Measurements from ENCODE around the gene SIDT2. TPM values are rescaled to one million over a fixed set of nuclear protein-coding genes. Genes with fewer than 3 reads are reported as not detected.
A peak's percentile ranks its signal among the peaks of the same experiment; 100 is the strongest.

SIDT2 gene
- total RNA-seq, 1 donor from 2014 or later: 23.6 TPM

- H3K36me3 Mint-ChIP-seq (ENCODE audit: unreplicated experiment): no peaks in the 10 kb centered on the region
- no peak for DNase-seq
- H3K27ac Mint-ChIP-seq (ENCODE audit: unreplicated experiment): peak overlapping the region; percentile 89
- no peaks in the 10 kb centered on the region for H3K9me3 Mint-ChIP-seq (ENCODE audit: unreplicated experiment)
- H3K4me1 Mint-ChIP-seq (ENCODE audit: low read depth, unreplicated experiment): peaks cover 12% of the 10 kb centered on the region
- peaks cover 5% of the 10 kb centered on the region for H3K27me3 Mint-ChIP-seq (ENCODE audit: unreplicated experiment)
- TF ChIP-seq, protein P1, sequence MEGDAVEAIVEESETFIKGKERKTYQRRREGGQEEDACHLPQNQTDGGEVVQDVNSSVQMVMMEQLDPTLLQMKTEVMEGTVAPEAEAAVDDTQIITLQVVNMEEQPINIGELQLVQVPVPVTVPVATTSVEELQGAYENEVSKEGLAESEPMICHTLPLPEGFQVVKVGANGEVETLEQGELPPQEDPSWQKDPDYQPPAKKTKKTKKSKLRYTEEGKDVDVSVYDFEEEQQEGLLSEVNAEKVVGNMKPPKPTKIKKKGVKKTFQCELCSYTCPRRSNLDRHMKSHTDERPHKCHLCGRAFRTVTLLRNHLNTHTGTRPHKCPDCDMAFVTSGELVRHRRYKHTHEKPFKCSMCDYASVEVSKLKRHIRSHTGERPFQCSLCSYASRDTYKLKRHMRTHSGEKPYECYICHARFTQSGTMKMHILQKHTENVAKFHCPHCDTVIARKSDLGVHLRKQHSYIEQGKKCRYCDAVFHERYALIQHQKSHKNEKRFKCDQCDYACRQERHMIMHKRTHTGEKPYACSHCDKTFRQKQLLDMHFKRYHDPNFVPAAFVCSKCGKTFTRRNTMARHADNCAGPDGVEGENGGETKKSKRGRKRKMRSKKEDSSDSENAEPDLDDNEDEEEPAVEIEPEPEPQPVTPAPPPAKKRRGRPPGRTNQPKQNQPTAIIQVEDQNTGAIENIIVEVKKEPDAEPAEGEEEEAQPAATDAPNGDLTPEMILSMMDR (IDR thresholded peaks at IDR 0.05; ENCODE audit: partially characterized antibody, unreplicated experiment): no peak
- peak overlapping the region; percentile 82 for H3K4me3 Mint-ChIP-seq (ENCODE audit: unreplicated experiment)
Measured at GRCh38 chr11:117177534-117178209, 871 bp upstream of the SIDT2 start.

GRCh38 chr11:117179048-117179999 is 781 bp downstream of the SIDT2 start:
- TF ChIP-seq, protein P1 (IDR thresholded peaks at IDR 0.05; ENCODE audit: partially characterized antibody, unreplicated experiment): no peak
- H3K4me3 Mint-ChIP-seq (ENCODE audit: unreplicated experiment): peak overlapping the region; percentile 93
- no peaks in the 10 kb centered on the region for H3K36me3 Mint-ChIP-seq (ENCODE audit: unreplicated experiment)
- peaks cover 12% of the 10 kb centered on the region for H3K4me1 Mint-ChIP-seq (ENCODE audit: low read depth, unreplicated experiment)
- DNase-seq: peak; percentile 51
- peaks cover 3% of the 10 kb centered on the region for H3K9me3 Mint-ChIP-seq (ENCODE audit: unreplicated experiment)
- H3K27ac Mint-ChIP-seq (ENCODE audit: unreplicated experiment): peak overlapping the region; percentile 77
- H3K27me3 Mint-ChIP-seq (ENCODE audit: unreplicated experiment): peaks cover 7% of the 10 kb centered on the region

- no peaks in the 10 kb centered on the region for H3K36me3 Mint-ChIP-seq (ENCODE audit: unreplicated experiment)
- TF ChIP-seq, protein P1 (IDR thresholded peaks at IDR 0.05; ENCODE audit: partially characterized antibody, unreplicated experiment): no peak
- H3K4me3 Mint-ChIP-seq (ENCODE audit: unreplicated experiment): peak overlapping the region; percentile 93
- H3K27ac Mint-ChIP-seq (ENCODE audit: unreplicated experiment): peak overlapping the region; percentile 33
- H3K27me3 Mint-ChIP-seq (ENCODE audit: unreplicated experiment): peaks cover 7% of the 10 kb centered on the region
- H3K9me3 Mint-ChIP-seq (ENCODE audit: unreplicated experiment): peaks cover 3% of the 10 kb centered on the region
- DNase-seq: no peak
- peaks cover 12% of the 10 kb centered on the region for H3K4me1 Mint-ChIP-seq (ENCODE audit: low read depth, unreplicated experiment)
Measured at GRCh38 chr11:117180020-117180419, 1.5 kb downstream of the SIDT2 start.

- Mint-ChIP-seq H3K27ac (ENCODE audit: unreplicated experiment) (no peak overlapping the region), H3K36me3 (ENCODE audit: unreplicated experiment) (no peaks in the 10 kb centered on the region), H3K9me3 (ENCODE audit: unreplicated experiment) (peaks cover 3% of the 10 kb centered on the region)
Measured at GRCh38 chr11:117180661-117181585, 2.4 kb downstream of the SIDT2 start.

More at GRCh38 chr11:117180661-117181585, 2.4 kb downstream of the SIDT2 start:
- DNase-seq: peak; percentile 75
- Mint-ChIP-seq H3K4me1 (ENCODE audit: low read depth, unreplicated experiment) (peaks cover 12% of the 10 kb centered on the region), H3K27me3 (ENCODE audit: unreplicated experiment) (peaks cover 8% of the 10 kb centered on the region), H3K4me3 (ENCODE audit: unreplicated experiment) (no peak overlapping the region)
- TF ChIP-seq, protein P1 (IDR thresholded peaks at IDR 0.05; ENCODE audit: partially characterized antibody, unreplicated experiment): peak; percentile 28
